Left ventricle myocardium superior (tissue), 1 donor: ENCODE measurements around the gene RANBP1. TPM values are rescaled to one million over a fixed set of nuclear protein-coding genes. Genes with fewer than 3 reads are reported as not detected.
"Not testable (repeated sequence)": the region's sequence is repeated elsewhere in the genome, so short reads cannot be mapped to it uniquely, and the experiment has no call there.

Experiments
- ATAC-seq: fragments of 200-7000 bp; cut with Tn5 transposase; one replicate; pipeline ENCODE4 v1.9.1; 2020; ENCODE audit warnings: mild to moderate bottlenecking, moderate library complexity
- DNase-seq: peaks from one replicate; pipeline ENCODE4 v3.0.0-alpha.2; 2020
- intact Hi-C: fragments of 100-400 bp; cut with micrococcal nuclease; formaldehyde crosslinking; loops from one replicate; pipeline ENCODE4 v1.11.0; 2022
- long read RNA-seq: library from polyadenylated mRNA; unstranded; transcript quantifications from one replicate; pipeline ENCODE4 v2.0.0, GENCODE V29; 2021
- total RNA-seq: library from RNA; stranded (reverse); fragmentation: NEBNext Ultra II Directional; extraction: Animal tissue kit (Norgen Biotek cat#: 25700); gene quantifications from one replicate; pipeline ENCODE4 v1.2.1, GENCODE V29; 2021
- donor health status: DM: no; HTN: yes; CAD: no; lungs with severe emphysema.

The RANBP1 gene
- 36.6 TPM for total RNA-seq
- long read RNA-seq, transcript RANBP1-201 (6 exons, 837 nt): major isoform, 37 of 72 reads
- long read RNA-seq, transcript RANBP1-202 (6 exons, 1,132 nt): minor isoform, 31 of 72 reads
- long read RNA-seq, partial matches to known transcripts: 3 of 72 reads
- long read RNA-seq, other reads (novel, unspliced or antisense): 1 of 72 reads

- peak; percentile 37 for DNase-seq
- intact Hi-C loops: no loop called here
- ATAC-seq: no peak
These were observed at the start of gene RANBP1 for GRCh38 chr22:20115691-20116375. Gene RANBP1, plus strand, starts transcription at chr22:20116104. Its CDS starts 81 bp downstream, at chr22:20116185.

DNA sequence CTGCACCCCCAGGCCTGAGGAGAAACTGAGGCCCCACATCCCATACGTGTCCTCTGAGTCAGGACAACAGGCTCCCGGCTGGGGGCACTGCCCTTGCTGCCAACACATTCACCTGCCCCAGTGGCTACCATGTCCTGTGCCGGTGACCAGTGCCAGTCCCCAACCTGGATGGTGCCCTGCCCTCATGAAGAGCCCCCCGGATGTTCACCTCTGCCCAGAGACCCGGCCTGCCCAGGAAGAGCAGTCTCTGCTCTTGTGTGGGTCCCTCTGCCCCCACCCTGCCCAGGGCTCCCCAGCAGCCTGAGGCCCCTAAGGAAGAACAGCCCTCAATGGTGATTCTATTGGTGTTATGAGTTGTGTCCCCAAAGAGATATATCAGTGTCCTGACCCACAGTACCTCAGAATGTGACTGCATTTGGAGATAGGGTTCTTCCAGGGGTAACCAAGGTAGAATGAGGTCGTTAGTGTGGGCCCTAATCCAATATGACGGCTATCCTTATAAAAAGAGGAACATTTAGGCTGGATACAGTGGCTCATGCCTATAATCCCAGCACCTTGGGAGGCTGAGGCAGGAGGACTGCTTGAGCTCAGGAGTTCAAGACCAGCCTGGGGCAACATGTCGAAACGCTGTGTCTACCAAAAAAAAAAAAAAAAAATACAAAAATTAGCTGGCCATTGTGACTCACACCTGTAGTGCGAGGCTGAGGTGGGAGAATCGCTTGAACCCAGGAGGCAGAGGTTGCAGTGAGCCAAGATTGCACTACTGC is 49.1 kb upstream of the RANBP1 start:
- intact Hi-C loops: no loop called here
- DNase-seq: no peak
- ATAC-seq: no peak

DNA sequence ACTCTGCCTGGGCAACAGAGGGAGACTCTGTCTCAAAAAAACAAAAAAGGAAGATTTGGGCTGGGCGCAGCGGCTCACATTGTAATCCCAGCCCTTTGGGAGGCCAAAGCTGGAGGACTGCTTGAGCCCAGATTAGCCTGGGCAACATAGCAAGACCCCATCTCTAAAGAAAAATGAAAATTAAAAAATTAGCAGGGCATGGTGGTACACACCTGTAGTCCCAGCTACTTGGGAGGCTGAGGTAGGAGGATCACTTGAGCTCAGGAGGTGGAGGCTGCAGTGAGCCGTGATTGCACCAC is 48.6 kb upstream of the RANBP1 start:
- ATAC-seq, intact Hi-C loops, DNase-seq: not testable (repeated sequence)

- intact Hi-C loops: no loop called here
- no peak for ATAC-seq
- DNase-seq: no peak
These were observed 47.3 kb upstream of the RANBP1 start for GRCh38 chr22:20068640-20069039.

GRCh38 chr22:20069331-20070042 is 46.4 kb upstream of the RANBP1 start:
- intact Hi-C loops: no loop called here
- no peak for ATAC-seq
- no peak for DNase-seq

GRCh38 chr22:20071524-20071972 is 44.4 kb upstream of the RANBP1 start:
- intact Hi-C loops: no loop called here
- no peak for DNase-seq
- no peak for ATAC-seq

DNA sequence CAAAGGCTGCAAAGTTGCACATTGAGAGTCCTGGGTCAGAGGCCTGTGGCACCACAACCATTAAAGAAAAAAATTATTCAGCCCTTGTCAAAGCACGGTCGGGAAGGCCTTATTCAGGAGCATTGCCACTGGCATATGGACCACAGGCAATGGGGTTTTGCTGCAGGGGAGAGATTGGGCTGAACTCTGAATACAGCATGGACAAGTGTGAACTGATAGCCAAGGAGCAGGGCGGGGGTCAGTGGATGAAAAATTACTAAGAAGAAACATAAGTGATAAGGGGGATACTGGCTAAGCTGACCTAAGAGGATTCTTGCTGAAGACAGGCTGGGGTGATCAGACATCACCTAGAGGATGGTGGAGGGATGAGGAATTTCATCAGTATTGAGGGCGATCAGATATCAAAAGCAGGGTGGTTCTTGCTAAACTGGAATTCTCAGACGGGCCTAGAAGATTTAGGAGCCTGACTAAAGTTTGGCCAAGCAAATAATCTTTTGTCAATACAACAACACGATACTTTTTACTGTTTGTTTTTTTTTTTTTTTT is 39.2 kb upstream of the RANBP1 start:
- no peak for DNase-seq
- no peak for ATAC-seq
- intact Hi-C loops: no loop called here

DNA sequence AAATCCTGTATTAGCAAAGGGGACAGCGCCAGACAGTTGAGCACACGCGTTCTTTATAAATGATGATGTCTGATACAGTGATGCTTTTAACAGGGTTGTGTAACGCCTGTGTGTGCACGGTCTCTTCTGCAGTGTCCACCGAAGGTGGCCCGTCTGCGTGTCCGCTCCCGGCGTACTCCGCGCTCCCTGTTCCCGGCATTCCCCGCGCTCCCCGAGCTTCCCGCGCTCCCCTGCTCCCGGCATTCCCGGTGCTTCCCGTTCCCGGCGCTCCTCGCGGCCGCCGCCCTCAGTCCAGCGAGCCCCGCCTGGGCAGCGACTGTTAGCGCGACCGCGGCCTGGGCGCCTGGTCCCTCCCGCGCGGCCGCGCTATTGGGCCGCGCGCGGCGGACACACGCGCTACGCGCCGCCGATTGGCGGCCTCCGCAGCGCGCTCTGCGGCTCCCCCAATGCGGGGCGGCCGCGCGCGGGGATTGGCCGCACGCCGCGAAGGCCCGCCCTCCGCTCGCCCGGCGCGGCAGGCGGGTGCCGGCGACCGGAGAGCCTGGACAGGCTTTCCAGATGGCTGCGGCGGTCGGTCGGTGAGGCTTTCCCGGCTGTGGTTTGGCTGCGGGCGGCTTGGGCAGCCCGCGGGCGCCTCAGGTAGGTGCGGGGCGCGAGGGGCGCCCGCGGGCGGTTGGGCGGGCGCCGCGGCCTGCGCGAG is 36.0 kb upstream of the RANBP1 start, which contains the start of gene DGCR8:
TSS of gene DGCR8 (plus strand) at position 497 of the 700 bp plus-strand sequence. CDS start 5,723 bp downstream, outside the sequence.
- intact Hi-C loops: no loop called here
- ATAC-seq (peak; percentile 96), DNase-seq (peak; percentile 97)

DNA sequence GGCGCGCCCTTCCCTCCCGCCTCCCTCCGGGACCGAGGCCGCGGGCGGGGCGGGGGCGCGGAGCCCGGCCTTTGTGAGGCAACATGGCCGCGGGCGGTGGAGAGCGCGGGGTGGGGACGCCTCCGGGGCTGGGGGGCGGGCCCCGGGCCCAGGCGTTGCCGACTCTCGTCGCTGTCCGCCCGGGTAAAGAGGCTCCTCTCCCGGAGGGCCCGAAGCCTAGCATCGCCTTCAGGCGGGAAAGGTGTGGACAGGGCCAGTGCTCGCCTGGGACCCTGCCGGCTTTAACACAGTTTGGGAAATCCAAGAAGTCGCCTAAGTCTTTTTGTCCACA is 35.5 kb upstream of the RANBP1 start:
- peak; percentile 84 for DNase-seq
- ATAC-seq: peak; percentile 60
- intact Hi-C loops: no loop called here

GRCh38 chr22:20080776-20081654 is 34.9 kb upstream of the RANBP1 start:
- intact Hi-C loops: no loop called here
- ATAC-seq (no peak), DNase-seq (peak; percentile 46)

DNA sequence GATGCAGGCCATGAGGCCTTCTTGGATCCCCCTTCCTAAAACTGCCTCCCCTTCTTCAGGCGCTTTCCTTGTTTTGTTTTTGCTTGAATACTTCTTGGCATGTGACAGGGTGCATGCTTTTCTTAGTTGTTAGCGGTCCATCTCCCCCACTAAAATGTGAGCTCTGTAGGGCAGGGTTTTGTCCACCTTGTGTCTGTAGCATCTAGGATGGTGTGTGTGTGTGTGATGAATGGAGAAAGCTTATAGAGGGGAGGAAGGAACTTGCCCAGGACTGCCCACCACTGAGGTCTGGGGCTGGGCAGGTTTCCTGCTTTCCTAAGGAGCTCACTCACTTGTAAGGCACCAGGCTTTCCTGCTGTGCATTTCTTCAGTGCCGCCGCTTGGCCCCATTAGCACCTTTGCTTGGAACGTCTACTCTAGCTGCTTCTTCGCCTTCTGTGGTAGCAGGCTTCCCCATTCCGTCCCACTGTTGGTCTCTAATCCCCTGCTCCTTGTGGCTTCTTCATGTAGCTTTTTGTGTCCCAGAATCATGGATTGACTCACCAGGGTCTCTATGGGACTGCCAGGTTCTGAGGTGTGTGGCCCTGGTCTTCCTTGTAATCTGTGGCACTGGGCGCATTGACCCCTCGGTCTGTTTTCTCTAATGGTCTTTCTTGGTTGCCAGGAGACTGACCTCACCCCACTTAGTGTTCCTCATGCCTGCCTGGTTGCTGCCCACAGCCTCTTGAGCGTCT is 32.6 kb upstream of the RANBP1 start:
- intact Hi-C loops: no loop called here
- ATAC-seq (no peak), DNase-seq (peak; percentile 12)

- intact Hi-C loops: no loop called here
- DNase-seq (peak; percentile 17), ATAC-seq (no peak)
These were observed 31.9 kb upstream of the RANBP1 start for GRCh38 chr22:20083891-20084546.

DNA sequence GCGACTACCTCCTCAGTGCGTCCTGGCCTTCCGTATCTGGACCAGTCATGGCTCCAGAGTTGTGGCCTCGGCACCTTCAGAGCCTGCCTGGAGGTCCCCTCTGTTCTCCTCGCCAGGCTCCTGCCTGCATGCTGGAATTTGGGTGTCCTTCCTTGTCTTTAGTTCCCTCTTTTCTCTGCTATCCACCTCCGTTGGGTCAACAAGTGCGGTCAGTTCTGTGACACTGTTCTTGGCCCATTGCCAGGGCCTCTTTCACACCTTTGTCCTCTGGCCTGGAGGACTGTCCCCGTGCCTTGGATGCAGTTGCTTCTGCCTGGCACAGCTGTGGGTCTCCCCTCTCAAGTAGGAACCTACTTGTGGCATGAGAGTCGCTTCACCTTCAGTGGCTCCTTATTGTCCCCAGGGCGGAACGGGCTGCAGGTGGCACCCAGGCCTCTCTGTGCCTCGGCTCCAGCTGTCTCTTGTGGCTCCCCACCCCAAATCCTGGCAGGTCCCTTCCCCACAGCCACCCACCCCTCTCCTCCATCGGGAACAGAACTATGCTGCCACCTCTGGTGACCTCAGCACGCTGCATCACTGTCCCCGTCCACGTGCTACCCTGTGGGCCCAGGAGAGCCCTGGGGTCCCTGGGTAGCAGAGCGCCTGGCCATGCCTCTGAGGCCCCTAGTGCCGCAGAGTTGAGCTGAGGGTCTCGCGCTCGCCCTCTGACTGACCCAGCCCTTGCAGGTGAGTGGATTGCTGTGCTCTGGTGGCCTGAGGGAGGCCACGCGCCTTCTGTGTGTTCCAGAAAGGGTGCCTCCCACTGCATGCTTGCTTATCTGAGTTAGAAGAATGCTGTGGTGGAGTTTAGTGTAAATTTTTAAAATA is 31.1 kb upstream of the RANBP1 start:
- ATAC-seq: no peak
- DNase-seq: peak; percentile 32
- intact Hi-C loops: no loop called here

DNA sequence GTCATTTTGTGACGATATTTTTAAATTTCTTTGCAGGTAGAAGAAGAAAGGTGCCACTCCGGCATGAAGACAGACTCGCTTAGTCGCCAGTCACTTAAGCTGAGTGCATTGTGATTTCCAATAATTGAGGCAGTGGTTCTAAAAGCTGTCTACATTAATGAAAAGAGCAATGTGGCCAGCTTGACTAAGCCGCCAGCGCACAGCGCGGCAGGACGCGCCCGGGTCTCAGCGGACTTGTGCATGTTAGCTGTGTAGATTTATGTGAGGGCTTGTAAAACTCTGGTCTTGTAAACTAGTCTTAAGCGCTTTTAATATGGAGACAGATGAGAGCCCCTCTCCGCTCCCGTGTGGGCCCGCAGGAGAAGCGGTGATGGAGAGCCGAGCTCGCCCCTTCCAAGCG is 30.3 kb upstream of the RANBP1 start:
- peak; percentile 10 for DNase-seq
- intact Hi-C loops: no loop called here
- ATAC-seq: no peak

GRCh38 chr22:20086101-20086599 is 29.8 kb upstream of the RANBP1 start:
- intact Hi-C loops: no loop called here
- peak; percentile 8 for DNase-seq
- no peak for ATAC-seq

GRCh38 chr22:20086763-20087162 is 29.1 kb upstream of the RANBP1 start:
- ATAC-seq (no peak), DNase-seq (peak; percentile 15)
- intact Hi-C loops: no loop called here
